DMS79 treated with DMSO at 0.1 percent for 48 hours (cell line): Measurements from ENCODE around the gene RPS6KA6.

Source experiments
- DNase-seq: peaks from one replicate; lab custom pipeline; 2025; lab: John Stamatoyannopoulos, UW

RPS6KA6 gene

GRCh38 chrX:84162401-84162800 is 25.6 kb downstream of the RPS6KA6 start:
- DNase-seq, result no peak

DNA sequence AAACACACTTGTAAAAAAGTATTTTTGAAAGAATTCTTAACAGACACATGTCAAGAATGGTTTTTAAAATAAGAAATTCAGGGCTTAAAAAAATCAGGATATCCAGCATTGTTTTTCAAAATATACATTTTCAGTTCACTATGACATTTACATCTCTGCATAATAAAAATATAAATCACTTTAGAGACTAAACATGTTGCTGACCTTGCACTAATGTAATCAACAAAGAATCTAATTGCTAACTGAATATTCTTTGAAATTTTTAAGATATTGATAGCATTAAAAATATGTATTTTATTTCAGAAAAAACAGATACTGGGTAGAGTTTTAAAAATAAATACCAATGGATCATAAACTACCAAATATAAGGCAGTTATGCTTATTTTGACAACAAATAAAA is 26.4 kb downstream of the RPS6KA6 start:
- no peak for DNase-seq

GRCh38 chrX:84160736-84161135 is 27.3 kb downstream of the RPS6KA6 start:
- DNase-seq, result no peak

DNA sequence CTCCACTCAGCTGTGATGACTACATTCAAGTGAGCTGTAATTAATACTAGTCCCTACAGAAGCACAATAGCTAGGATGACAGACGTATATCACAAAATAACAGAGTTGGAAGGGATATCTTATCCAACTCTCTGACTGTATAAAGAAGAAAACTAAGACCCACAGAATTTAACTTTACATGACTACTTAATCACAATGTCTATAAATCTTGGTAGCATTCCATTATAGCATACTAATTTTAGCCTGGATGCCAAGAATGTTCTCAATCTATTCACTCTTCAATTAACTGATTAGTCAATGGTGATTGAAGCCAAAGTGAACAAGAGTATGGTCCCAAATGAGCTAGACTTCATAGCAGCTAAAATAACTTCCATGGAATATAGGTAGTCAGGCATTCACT is 31.2 kb downstream of the RPS6KA6 start:
- peak; percentile 33 for DNase-seq

GRCh38 chrX:84155938-84156337 is 32.1 kb downstream of the RPS6KA6 start:
- DNase-seq, result peak; percentile 16

- no peak for DNase-seq
Observed at GRCh38 chrX:84153538-84153937, 34.5 kb downstream of the RPS6KA6 start.

DNA sequence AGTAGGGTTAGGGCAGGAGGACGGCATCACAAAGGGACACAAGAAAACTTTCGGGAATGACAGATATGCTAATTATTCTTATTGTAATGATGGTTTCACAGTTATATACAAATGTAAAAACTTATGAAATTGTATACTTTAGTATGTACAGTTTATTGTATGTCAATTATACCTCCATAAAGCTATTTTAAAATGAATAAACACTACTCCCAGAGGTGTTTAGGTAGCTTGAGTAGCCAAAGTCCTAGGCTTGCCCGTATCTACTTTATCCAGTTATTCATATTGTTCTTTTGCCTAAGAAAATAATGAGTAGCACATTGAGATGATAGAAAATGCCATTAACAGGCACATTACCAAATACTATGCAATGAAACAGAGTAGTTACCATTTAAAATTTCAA is 43.0 kb downstream of the RPS6KA6 start:
- DNase-seq, result no peak

DNA sequence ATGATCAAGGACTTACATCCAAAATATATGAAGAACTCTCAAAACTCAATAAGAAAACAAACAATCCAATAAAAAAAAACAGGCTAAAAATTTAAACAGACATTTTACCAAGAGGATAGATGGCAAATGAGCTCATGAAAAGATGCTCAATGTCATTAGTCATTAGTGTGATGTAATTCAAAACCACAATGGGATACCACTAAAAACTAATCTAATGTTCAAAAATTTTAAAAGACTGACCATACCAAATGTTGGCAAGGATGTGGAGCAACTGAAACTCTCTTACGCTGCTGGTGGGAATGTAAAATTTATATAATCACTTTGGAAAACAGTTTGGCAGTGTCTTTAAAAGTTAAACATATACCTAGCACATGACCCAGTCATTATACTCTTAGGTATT is 43.7 kb downstream of the RPS6KA6 start:
- DNase-seq, result no peak

- DNase-seq, result no peak
Observed at GRCh38 chrX:84133023-84133422, 55.0 kb downstream of the RPS6KA6 start.

DNA sequence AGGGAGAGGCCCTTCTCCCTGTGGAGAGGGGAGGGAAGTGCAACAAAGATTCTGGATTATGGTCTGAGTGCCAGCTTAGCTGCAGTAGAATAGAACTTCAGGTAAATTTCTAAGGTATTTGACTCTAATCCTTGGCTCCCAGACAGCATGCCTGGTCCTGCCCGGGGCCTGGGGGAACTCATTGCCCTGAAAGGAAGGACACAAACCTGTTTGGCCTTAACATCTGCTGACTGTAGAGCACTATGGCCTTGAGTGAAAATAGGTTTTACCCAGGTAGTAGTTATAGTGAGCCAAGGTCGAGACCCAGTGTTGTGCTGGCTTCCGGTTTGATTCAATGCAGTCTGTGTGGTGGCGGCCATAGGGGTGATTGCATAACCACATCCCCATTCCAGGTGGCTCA is 64.4 kb downstream of the RPS6KA6 start:
- no peak for DNase-seq

GRCh38 chrX:84118769-84119168 is 69.2 kb downstream of the RPS6KA6 start:
- no peak for DNase-seq

GRCh38 chrX:84118315-84118714 is 69.7 kb downstream of the RPS6KA6 start:
- DNase-seq, result no peak

GRCh38 chrX:84108584-84108983 is 79.4 kb downstream of the RPS6KA6 start:
- DNase-seq, result no peak

- no peak for DNase-seq
Observed at GRCh38 chrX:84099120-84099519, 88.9 kb downstream of the RPS6KA6 start.

DNA sequence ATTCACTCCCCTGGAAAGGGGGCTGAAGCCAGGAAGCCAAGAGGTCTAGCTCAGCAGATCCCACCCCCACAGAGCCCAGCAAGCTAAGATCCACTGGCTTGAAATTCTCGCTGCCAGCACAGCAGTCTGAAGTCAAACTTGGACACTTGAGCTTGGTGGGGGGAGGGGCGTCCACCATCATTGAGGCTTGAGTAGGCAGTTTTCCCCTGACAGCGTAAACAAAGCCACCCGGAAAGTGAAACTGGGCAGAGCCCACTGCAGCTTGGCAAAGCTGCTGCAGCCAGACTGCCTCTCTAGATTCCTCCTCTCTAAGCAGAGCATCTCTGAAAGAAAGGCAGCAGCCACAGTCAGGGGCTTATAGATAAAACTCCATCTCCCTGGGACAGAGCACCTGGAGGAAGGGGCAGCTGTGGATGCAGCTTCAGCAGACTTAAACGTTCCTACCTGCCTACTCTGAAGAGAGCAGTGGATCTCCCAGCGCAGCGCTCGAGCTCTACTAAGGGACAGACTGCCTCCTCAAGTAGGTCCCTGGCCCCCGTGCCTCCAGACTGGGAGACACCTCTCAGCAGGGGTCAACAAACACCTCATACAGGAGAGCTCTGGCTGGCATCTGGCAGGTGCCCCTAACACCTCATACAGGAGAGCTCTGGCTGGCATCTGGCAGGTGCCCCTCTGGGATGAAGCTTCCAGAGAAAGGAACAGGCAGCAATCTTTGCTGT is 108.4 kb downstream of the RPS6KA6 start:
- peak; percentile 48 for DNase-seq

GRCh38 chrX:84078991-84079390 is 109.0 kb downstream of the RPS6KA6 start:
- peak; percentile 0 for DNase-seq

- no peak for DNase-seq
Observed at GRCh38 chrX:84064814-84065213, 123.2 kb downstream of the RPS6KA6 start.

DNA sequence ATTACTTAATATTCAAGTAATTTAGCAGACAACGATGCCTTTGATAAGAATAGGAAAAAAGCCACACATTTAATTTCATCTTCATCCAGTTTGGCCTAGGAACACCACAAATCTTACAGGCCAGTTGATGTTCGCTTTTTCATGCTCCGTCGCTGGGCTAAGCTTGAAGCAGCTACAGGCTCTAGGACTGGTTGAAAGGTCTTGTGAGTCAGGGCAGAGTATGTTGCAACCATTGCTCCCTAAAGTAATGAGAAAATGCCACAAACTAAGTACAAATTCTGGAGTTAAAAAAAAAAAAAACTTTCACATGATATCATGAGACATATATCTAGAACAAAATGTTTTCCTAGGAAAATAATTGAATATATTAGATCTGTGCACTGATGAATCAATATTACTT is 123.8 kb downstream of the RPS6KA6 start:
- no peak for DNase-seq

DNA sequence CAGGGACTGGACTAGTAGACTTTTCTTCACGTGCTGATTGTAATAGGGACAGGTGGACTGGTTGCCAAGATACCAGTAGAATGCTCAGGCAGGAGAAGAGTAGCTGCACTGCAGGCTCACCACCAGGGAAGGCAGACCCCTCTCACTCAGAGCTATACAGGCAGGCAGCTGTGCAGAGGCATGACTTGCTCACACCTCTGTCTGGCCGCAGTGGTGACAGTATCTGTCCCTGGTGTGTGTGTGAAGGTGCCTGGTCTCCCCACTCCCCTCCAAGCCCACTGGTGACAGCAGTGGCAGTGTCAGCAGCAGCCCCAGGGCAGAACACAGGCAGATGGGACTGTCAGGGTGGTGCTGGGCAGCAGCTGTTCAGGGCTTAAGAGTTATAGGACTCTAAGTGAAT is 140.7 kb downstream of the RPS6KA6 start:
- no peak for DNase-seq

- DNase-seq, result peak; percentile 16
Observed at GRCh38 chrX:84046403-84046984, 141.5 kb downstream of the RPS6KA6 start.

GRCh38 chrX:84044051-84044450 is 143.9 kb downstream of the RPS6KA6 start:
- DNase-seq, result no peak
